Caco-2 (cell line): ENCODE measurements around the gene PLXNA4. TPM values are rescaled to one million over a fixed set of nuclear protein-coding genes. Genes with fewer than 3 reads are reported as not detected.

ENCODE experiments used
- BruUV-seq: library from RNA; stranded (reverse); fragments of 400-500 nt; replicated peaks from 2 replicates; lab custom pipeline; 2021; lab: Mats Ljungman, UMichigan
- CTCF ChIA-PET: fragments of 300-600 bp; sonication (Branson Sonifier 250); formaldehyde crosslinking; loops from one replicate; lab custom pipeline; 2022; ENCODE audit warnings: antibody characterized with exemption; lab: Charles Lee
- POLR2A ChIA-PET: fragments of 300-600 bp; sonication (Branson Sonifier 250); formaldehyde crosslinking; loops from one replicate; lab custom pipeline; 2022; ENCODE audit warnings: antibody characterized with exemption; lab: Charles Lee
- DNase-seq, 2 experiments: peaks; one replicate each; pipeline versions ENCODE4 v3.0.0 to v3.0.0-alpha.2; 2020 to 2022
- H3K27me3 ChIP-seq: replicated peaks from 2 replicates; pipeline ENCODE4 v1.6.0; 2011; ENCODE audit warnings: low read length; ENCODE audit not compliant: control insufficient read depth, insufficient read depth
- H3K36me3 ChIP-seq: 2 replicates; pipeline ENCODE4 v1.5.1; 2011; ENCODE audit warnings: low read length; ENCODE audit not compliant: control insufficient read depth, insufficient read depth
- H3K4me1 ChIP-seq: fragments of 250-450 bp; sonication (Bioruptor Pico); 2 replicates; pipeline ENCODE4 v1.5.1; 2020; ENCODE audit warnings: mild to moderate bottlenecking
- H3K4me3 ChIP-seq: 2 replicates; pipeline ENCODE4 v1.5.1; 2011; ENCODE audit warnings: low read depth, mild to moderate bottlenecking, control low read depth, low read length
- H3K9me3 ChIP-seq: fragments of 250-450 bp; sonication (Bioruptor Pico); 2 replicates; pipeline ENCODE4 v1.5.1; 2020; ENCODE audit warnings: mild to moderate bottlenecking, moderate library complexity
- H3K27ac Mint-ChIP-seq: one replicate; pipeline ENCODE4 v1.8.0; 2022; ENCODE audit warnings: mixed read lengths; ENCODE audit not compliant: unreplicated experiment
- H3K27me3 Mint-ChIP-seq: one replicate; pipeline ENCODE4 v1.8.0; 2022; ENCODE audit warnings: mixed read lengths; ENCODE audit not compliant: insufficient read depth, unreplicated experiment
- H3K36me3 Mint-ChIP-seq: one replicate; pipeline ENCODE4 v1.8.0; 2022; ENCODE audit warnings: mild to moderate bottlenecking, mixed read lengths; ENCODE audit not compliant: insufficient read depth, unreplicated experiment
- H3K4me1 Mint-ChIP-seq: one replicate; pipeline ENCODE4 v1.8.0; 2022; ENCODE audit warnings: low read depth, mixed read lengths; ENCODE audit not compliant: unreplicated experiment
- H3K4me3 Mint-ChIP-seq: one replicate; pipeline ENCODE4 v1.8.0; 2022; ENCODE audit warnings: mild to moderate bottlenecking, moderate library complexity, mixed read lengths; ENCODE audit not compliant: unreplicated experiment
- H3K9me3 Mint-ChIP-seq: one replicate; pipeline ENCODE4 v1.8.0; 2022; ENCODE audit warnings: mixed read lengths; ENCODE audit not compliant: unreplicated experiment
- CTCF ChIP-seq, 2 experiments: fragments of 200-600 bp in 1 of 2; IDR thresholded peaks; 1 replicate in 1 of 2; 2 replicates in 1 of 2; pipeline versions ENCODE4 v1.5.1 to v1.8.0; 2011 to 2022; ENCODE audit warnings: antibody characterized with exemption in 1 of 2, control low read depth in 1 of 2, inconsistent platforms in 1 of 2, low read depth in 1 of 2, low read length in 1 of 2, mild to moderate bottlenecking in 1 of 2, moderate library complexity in 1 of 2; ENCODE audit not compliant: insufficient read depth in 1 of 2, severe bottlenecking in 1 of 2, unreplicated experiment in 1 of 2
- intact Hi-C: fragments of 100-400 bp; cut with micrococcal nuclease; formaldehyde crosslinking; loops from one replicate; pipeline ENCODE4 v1.10.0; 2022; ENCODE audit not compliant: unreplicated experiment
- total RNA-seq: library from RNA; stranded (reverse); gene quantifications from 2 replicates; pipeline ENCODE4 v1.2.3, GENCODE V29; 2022

PLXNA4 gene
- total RNA-seq, 1 experiment from 2014 or later: 0.43 TPM

DNA sequence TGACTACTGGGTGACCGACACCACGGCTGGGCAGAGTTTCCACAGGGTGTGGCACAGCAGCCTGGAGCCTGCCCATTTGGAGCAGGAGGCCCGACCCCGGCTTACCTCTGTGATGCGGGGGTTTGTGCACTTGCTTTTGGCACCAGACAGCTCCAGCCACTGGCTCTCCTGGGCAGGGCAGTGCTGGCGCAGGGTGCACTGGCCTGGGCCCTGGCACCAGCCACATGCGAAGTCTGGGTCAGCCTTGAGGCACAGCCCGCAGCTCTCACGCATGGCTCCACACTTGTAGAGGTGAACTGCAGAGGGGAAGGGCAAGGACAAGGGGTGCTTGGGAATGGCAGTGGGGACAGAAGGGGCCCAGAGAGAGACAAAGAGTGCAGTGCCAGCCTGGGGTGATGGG, 373.7 kb downstream of the PLXNA4 start:
- H3K4me1 ChIP-seq: no peaks in the 10 kb centered on the region
- no peak overlapping the region for H3K4me3 ChIP-seq
- no TSS peak for BruUV-seq
- CTCF ChIA-PET: no interaction called here
- no peaks in the 10 kb centered on the region for H3K9me3 ChIP-seq
- Mint-ChIP-seq H3K9me3 (no peaks in the 10 kb centered on the region), H3K27ac (no peak overlapping the region), H3K27me3 (peaks cover 14% of the 10 kb centered on the region), H3K36me3 (no peaks in the 10 kb centered on the region), H3K4me1 (no peaks in the 10 kb centered on the region), H3K4me3 (no peak overlapping the region)
- POLR2A ChIA-PET: no interaction called here
- TF ChIP-seq CTCF (IDR thresholded peaks at IDR 0.05; ENCODE audit: insufficient read depth in 1 of 2, low read depth in 1 of 2, low read length in 1 of 2, severe bottlenecking in 1 of 2, unreplicated experiment in 1 of 2): no peak
- H3K36me3 ChIP-seq: no peaks in the 10 kb centered on the region; the same call in 1 of the 2 replicates
- intact Hi-C loops: no loop called here
- no peaks in the 10 kb centered on the region; the same call in 1 of the 2 replicates for H3K27me3 ChIP-seq
- DNase-seq: no peak

- no TSS peak for BruUV-seq
Measured at GRCh38 chr7:132200141-132200540, 376.1 kb downstream of the PLXNA4 start.

DNA sequence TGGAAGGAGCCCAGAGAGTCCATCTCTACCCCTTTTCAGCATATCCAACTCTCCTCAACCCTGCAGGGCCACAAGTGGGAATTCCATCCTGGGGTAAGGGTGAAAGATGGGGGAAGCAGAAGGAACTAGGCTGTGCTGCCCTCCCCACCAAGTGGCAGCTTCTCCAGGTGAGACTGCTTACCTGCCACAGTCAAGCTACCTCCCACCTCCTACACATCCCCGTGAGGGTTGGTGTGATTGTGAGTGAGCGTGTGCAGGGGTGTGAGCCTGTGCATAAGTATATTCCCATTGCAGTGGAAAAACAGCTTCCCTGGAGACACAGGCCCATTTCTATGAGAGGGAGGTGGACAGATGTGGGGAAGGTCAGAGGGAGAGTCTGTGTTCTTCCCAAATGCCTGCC, 376.6 kb downstream of the PLXNA4 start:
- ChIA-PET POLR2A (no interaction called here), CTCF (no interaction called here)
- TF ChIP-seq CTCF (IDR thresholded peaks at IDR 0.05; ENCODE audit: insufficient read depth in 1 of 2, low read depth in 1 of 2, low read length in 1 of 2, severe bottlenecking in 1 of 2, unreplicated experiment in 1 of 2): no peak
- no peak overlapping the region for H3K27ac Mint-ChIP-seq
- no peak overlapping the region for H3K4me3 Mint-ChIP-seq
- no peaks in the 10 kb centered on the region for H3K4me1 Mint-ChIP-seq
- peaks cover 17% of the 10 kb centered on the region for H3K27me3 Mint-ChIP-seq
- H3K36me3 Mint-ChIP-seq: no peaks in the 10 kb centered on the region
- no peak for DNase-seq
- Histone ChIP-seq H3K27me3 (no peaks in the 10 kb centered on the region; the same call in 1 of the 2 replicates), H3K4me1 (no peaks in the 10 kb centered on the region), H3K36me3 (no peaks in the 10 kb centered on the region; the same call in 1 of the 2 replicates), H3K4me3 (no peak overlapping the region), H3K9me3 (no peaks in the 10 kb centered on the region)
- no peaks in the 10 kb centered on the region for H3K9me3 Mint-ChIP-seq
- BruUV-seq: no TSS peak
- intact Hi-C loops: no loop called here

More at GRCh38 chr7:132200141-132200540, 376.1 kb downstream of the PLXNA4 start:
- Mint-ChIP-seq H3K27me3 (peaks cover 17% of the 10 kb centered on the region), H3K4me1 (no peaks in the 10 kb centered on the region), H3K4me3 (no peak overlapping the region), H3K36me3 (no peaks in the 10 kb centered on the region), H3K9me3 (no peaks in the 10 kb centered on the region), H3K27ac (no peak overlapping the region)
- H3K9me3 ChIP-seq: no peaks in the 10 kb centered on the region
- CTCF ChIA-PET: no interaction called here
- no peaks in the 10 kb centered on the region; the same call in 1 of the 2 replicates for H3K36me3 ChIP-seq
- DNase-seq: no peak
- no peak for TF ChIP-seq CTCF (IDR thresholded peaks at IDR 0.05; ENCODE audit: insufficient read depth in 1 of 2, low read depth in 1 of 2, low read length in 1 of 2, severe bottlenecking in 1 of 2, unreplicated experiment in 1 of 2)
- no peak overlapping the region for H3K4me3 ChIP-seq
- intact Hi-C loops: no loop called here
- H3K27me3 ChIP-seq: no peaks in the 10 kb centered on the region; the same call in 1 of the 2 replicates
- H3K4me1 ChIP-seq: no peaks in the 10 kb centered on the region
- POLR2A ChIA-PET: no interaction called here
